Measurements from ENCODE around the gene RPL39L.

Gene RPL39L

GRCh38 chr3:187120326-187120725 is 19.0 kb downstream of the RPL39L start:
- Histone ChIP-seq H3K4me1 (ENCODE audit: control insufficient read depth, insufficient read depth, low read length) (no peaks in the 10 kb centered on the region), H3K27ac (ENCODE audit: extremely low read depth, low read depth, low read length) (no peak overlapping the region), H3K4me3 (ENCODE audit: low read depth, low read length) (no peak overlapping the region), H3K9me3 (ENCODE audit: control insufficient read depth, insufficient read depth, low read depth, low read length) (no peaks in the 10 kb centered on the region), H3K36me3 (ENCODE audit: control insufficient read depth in 2 of 2, insufficient read depth in 1 of 2, low read length in 2 of 2) (peaks cover 0 to 9% of the 10 kb centered on the region in 2 experiments; a peak in 1 of 3 replicates)
- no peak for TF ChIP-seq GLI4 (tag by site-specific recombination; IDR thresholded peaks at IDR 0.05)
- TF ChIP-seq GLI2 (tag by site-specific recombination; IDR thresholded peaks at IDR 0.05; ENCODE audit: borderline replicate concordance, low read depth) = no peak
- no peak for TF ChIP-seq ZIC2 (tag by site-specific recombination; IDR thresholded peaks at IDR 0.05)
- no peak for TF ChIP-seq ZBTB26 (tag by site-specific recombination; optimal IDR thresholded peaks at IDR 0.05)
- no peak for TF ChIP-seq ZBTB11 (tag by site-specific recombination; conservative IDR thresholded peaks at IDR 0.05; ENCODE audit: low read depth)
- TF ChIP-seq ZNF558 (tag by site-specific recombination; IDR thresholded peaks at IDR 0.05) = no peak
- no peak for TF ChIP-seq ELK4 (IDR thresholded peaks at IDR 0.05; ENCODE audit: borderline replicate concordance, low read depth, low read length)
- no peak for TF ChIP-seq ZNF362 (tag by site-specific recombination; IDR thresholded peaks at IDR 0.05)
- TF ChIP-seq ZNF354C (tag by site-specific recombination; IDR thresholded peaks at IDR 0.05; ENCODE audit: borderline replicate concordance, low read depth) = no peak
- no peak for TF ChIP-seq ZSCAN18 (tag by site-specific recombination; IDR thresholded peaks at IDR 0.05)
- TF ChIP-seq ZNF133 (tag by site-specific recombination; IDR thresholded peaks at IDR 0.05) = no peak
- no peak for TF ChIP-seq OSR2 (tag by site-specific recombination; IDR thresholded peaks at IDR 0.05)
- no peak for TF ChIP-seq ZNF830 (tag by site-specific recombination; IDR thresholded peaks at IDR 0.05; ENCODE audit: low read depth)
- no peak for TF ChIP-seq ATF2 (tag by site-specific recombination; IDR thresholded peaks at IDR 0.05; ENCODE audit: low read depth)
- no peak for TF ChIP-seq AEBP2 (tag by site-specific recombination; IDR thresholded peaks at IDR 0.05; ENCODE audit: borderline replicate concordance)
- TF ChIP-seq ZNF175 (tag by site-specific recombination; IDR thresholded peaks at IDR 0.05) = no peak
- no peak for TF ChIP-seq ZNF23 (tag by site-specific recombination; IDR thresholded peaks at IDR 0.05; ENCODE audit: borderline replicate concordance)
- no peak for TF ChIP-seq ZNF211 (tag by site-specific recombination; IDR thresholded peaks at IDR 0.05; ENCODE audit: low read depth)
- TF ChIP-seq ZNF121 (tag by site-specific recombination; IDR thresholded peaks at IDR 0.05) = no peak
- no peak for TF ChIP-seq TRIM28 (IDR thresholded peaks at IDR 0.05; ENCODE audit: borderline replicate concordance, low read length)
- POLR2A ChIA-PET = interaction anchor here (1.1 kb wide), 1 partner anchor 19 kb away, joined by 3 read pairs; the partner anchor contains the start of gene RPL39L
- CTCF ChIA-PET = interaction anchor here (1.6 kb wide), 1 partner anchor 19 kb away, joined by 3 read pairs; the partner anchor contains the start of gene RPL39L
